Astrocyte of the spinal cord (primary cell): ENCODE measurements around the gene PECR.

Experiments used
- DNase-seq: peaks from one replicate; pipeline ENCODE4 v3.0.0; 2011; ENCODE audit warnings: low read depth, low spot score
- H3K4me3 ChIP-seq: 2 replicates; pipeline ENCODE4 v1.5.1; 2011; ENCODE audit warnings: low read depth, mild to moderate bottlenecking, low read length, moderate library complexity
- CTCF ChIP-seq: IDR thresholded peaks from 2 replicates; pipeline ENCODE4 v1.5.1; 2012; ENCODE audit warnings: low read depth, mild to moderate bottlenecking, low read length, inconsistent platforms
- in situ Hi-C: cut with HindIII; loops from 2 replicates; pipeline ENCODE4 v1.10.0; 2017; ENCODE audit warnings: low sequenced_read_pairs

PECR gene

GRCh38 chr2:216016581-216016980 is 65.0 kb downstream of the PECR start:
- no peak for DNase-seq
- in situ Hi-C loops: no loop called here
- no peak overlapping the region for H3K4me3 ChIP-seq
- TF ChIP-seq CTCF: no peak

GRCh38 chr2:216015722-216016464 is 65.7 kb downstream of the PECR start:
- DNase-seq: no peak
- no peak overlapping the region for H3K4me3 ChIP-seq
- in situ Hi-C loops: no loop called here
- no peak for TF ChIP-seq CTCF

- DNase-seq: no peak
- in situ Hi-C loops: no loop called here
- H3K4me3 ChIP-seq: no peak overlapping the region
- TF ChIP-seq CTCF: no peak
Measured at GRCh38 chr2:216014986-216015385, 66.6 kb downstream of the PECR start.

- no peak overlapping the region for H3K4me3 ChIP-seq
- in situ Hi-C loops: no loop called here
- no peak for TF ChIP-seq CTCF
- DNase-seq: no peak
Measured at GRCh38 chr2:216014006-216014405, 67.6 kb downstream of the PECR start.

GRCh38 chr2:216013080-216013909 is 68.3 kb downstream of the PECR start, which contains the start of gene MREG:
Gene MREG, minus strand, starts transcription at chr2:216013551. Its CDS starts 224 bp downstream, at chr2:216013327.
- DNase-seq: peak; percentile 66
- peak; percentile 84 for TF ChIP-seq CTCF
- in situ Hi-C loops: no loop called here
- H3K4me3 ChIP-seq: peak within 1 kb of the TSS; percentile 58

GRCh38 chr2:216012830-216013079 is 68.9 kb downstream of the PECR start:
- TF ChIP-seq CTCF: no peak
- H3K4me3 ChIP-seq: peak overlapping the region; percentile 58
- in situ Hi-C loops: no loop called here

More at GRCh38 chr2:216012830-216013079, 68.9 kb downstream of the PECR start:
- DNase-seq: no peak
